Prostate gland (tissue), 2 donors: ENCODE data around the gene JMJD8. TPM values are rescaled to one million over a fixed set of nuclear protein-coding genes. Genes with fewer than 3 reads are reported as not detected.

Source experiments
- DNase-seq: peaks from one replicate; pipeline ENCODE4 v3.0.0-alpha.2; 2019; ENCODE audit warnings: low spot score
- H3K27ac ChIP-seq, 2 donors: fragments of 200-600 bp; sonication (generic); 2 replicates each; pipeline ENCODE4 v1.5.1; 2017 to 2019
- H3K27me3 ChIP-seq: fragments of 200-600 bp; sonication (generic); replicated peaks from 2 replicates; pipeline ENCODE4 v1.5.1; 2019; ENCODE audit not compliant: insufficient read depth
- H3K36me3 ChIP-seq, 2 donors: fragments of 200-600 bp; sonication (generic); 1 replicate in 1 of 2; 2 replicates in 1 of 2; pipeline versions ENCODE4 v1.5.1 to v1.8.1; 2017 to 2019
- H3K4me1 ChIP-seq: fragments of 200-600 bp; sonication (generic); replicated peaks from 2 replicates; pipeline ENCODE4 v1.5.1; 2019
- H3K4me3 ChIP-seq, 2 donors: fragments of 200-600 bp; sonication (generic); 2 replicates each; pipeline ENCODE4 v1.5.1; 2017 to 2019
- H3K9me3 ChIP-seq: fragments of 200-600 bp; sonication (generic); 2 replicates; pipeline ENCODE4 v1.5.1; 2017
- CTCF ChIP-seq, 4 experiments: fragments of 200-600 bp in 2 of 4; fragments of 450-650 bp in 2 of 4; sonication (generic) in 2 of 4; IDR thresholded peaks; 1 replicate in 3 of 4; 2 replicates in 1 of 4; pipeline ENCODE4 v1.5.1; 2016 to 2019; ENCODE audit warnings: antibody characterized with exemption in 4 of 4, mild to moderate bottlenecking in 2 of 4, moderate library complexity in 2 of 4
- POLR2A ChIP-seq: fragments of 450-650 bp; IDR thresholded peaks from one replicate; pipeline ENCODE4 v1.6.1; 2016; ENCODE audit warnings: antibody characterized with exemption, mild to moderate bottlenecking
- POLR2AphosphoS5 ChIP-seq: sonication (generic); formaldehyde crosslinking; IDR thresholded peaks from one replicate; pipeline ENCODE4 v1.6.1; 2017; ENCODE audit warnings: antibody characterized with exemption
- whole genome bisulfite sequencing: methylation state at CpG from one replicate; pipeline ENCODE4 v1.1.5; 2018; 5-methylcytosine and 5-hydroxymethylcytosine counted together
- intact Hi-C: fragments of 100-400 bp; cut with DNase I; formaldehyde crosslinking; loops from one replicate; pipeline ENCODE4 v1.14.2; 2022
- total RNA-seq, 2 donors: library from RNA; depleted of rRNA; stranded (reverse); fragments of >200 nt; gene quantifications; one replicate each; pipeline ENCODE4 v1.1.0, GENCODE V29; 2016

Gene JMJD8
- total RNA-seq, 2 donors from 2014 or later, result 121 to 132 TPM

- peaks cover 18% of the 10 kb centered on the region for H3K4me1 ChIP-seq
- DNase-seq, result peak; percentile 38
These were observed 35.9 kb downstream of the JMJD8 start for GRCh38 chr16:648071-648780.

GRCh38 chr16:647173-647902 is 36.8 kb downstream of the JMJD8 start:
- no peak for DNase-seq
- no peak overlapping the region for H3K4me3 ChIP-seq
- H3K27ac ChIP-seq, result peak overlapping the region in 1 of 2 donors; percentile 74
- H3K27me3 ChIP-seq, result no peaks in the 10 kb centered on the region
- TF ChIP-seq CTCF (IDR thresholded peaks at IDR 0.05), result no peak
- no peak for TF ChIP-seq POLR2AphosphoS5
- no peak for TF ChIP-seq POLR2A
- 81% methylated on average over 19 of the region's 25 CpGs for WGBS
- H3K4me1 ChIP-seq, result peaks cover 24% of the 10 kb centered on the region
- intact Hi-C loops, result no loop called here
- H3K36me3 ChIP-seq, result no peaks in the 10 kb centered on the region
- no peaks in the 10 kb centered on the region for H3K9me3 ChIP-seq

More at GRCh38 chr16:648071-648780, 35.9 kb downstream of the JMJD8 start:
- WGBS, result 22% methylated on average over 24 of the region's 24 CpGs
- Histone ChIP-seq H3K27ac (peak overlapping the region; percentile 74 to 89), H3K27me3 (no peaks in the 10 kb centered on the region), H3K9me3 (no peaks in the 10 kb centered on the region), H3K36me3 (no peaks in the 10 kb centered on the region), H3K4me3 (peak overlapping the region; percentile 52 to 77)
- intact Hi-C loops, result no loop called here
- TF ChIP-seq CTCF (IDR thresholded peaks at IDR 0.05) (peak in 2 of 4 experiments; percentile 47 to 48), POLR2AphosphoS5 (no peak), POLR2A (no peak)

- H3K4me3 ChIP-seq, result no peak overlapping the region
- no peaks in the 10 kb centered on the region for H3K36me3 ChIP-seq
- TF ChIP-seq POLR2A, result no peak
- intact Hi-C loops, result no loop called here
- H3K4me1 ChIP-seq, result peaks cover 24% of the 10 kb centered on the region
- no peak for DNase-seq
- WGBS, result 82% methylated on average over 13 of the region's 22 CpGs
- no peak overlapping the region for H3K27ac ChIP-seq
- no peaks in the 10 kb centered on the region for H3K27me3 ChIP-seq
- H3K9me3 ChIP-seq, result no peaks in the 10 kb centered on the region
These were observed 37.4 kb downstream of the JMJD8 start for GRCh38 chr16:646679-647172.

GRCh38 chr16:645852-646678 is 38.1 kb downstream of the JMJD8 start:
- Histone ChIP-seq H3K4me3 (no peak overlapping the region), H3K36me3 (no peaks in the 10 kb centered on the region), H3K27me3 (no peaks in the 10 kb centered on the region), H3K27ac (no peak overlapping the region), H3K4me1 (peaks cover 24% of the 10 kb centered on the region), H3K9me3 (no peaks in the 10 kb centered on the region)
- no peak for TF ChIP-seq POLR2A
- TF ChIP-seq POLR2AphosphoS5, result no peak
- no peak for TF ChIP-seq CTCF (IDR thresholded peaks at IDR 0.05)
- intact Hi-C loops, result no loop called here
- 75% methylated on average over 31 of the region's 32 CpGs for WGBS
- DNase-seq, result no peak

GRCh38 chr16:644556-644955 is 39.6 kb downstream of the JMJD8 start:
- H3K4me1 ChIP-seq, result peaks cover 19% of the 10 kb centered on the region
- no peaks in the 10 kb centered on the region for H3K9me3 ChIP-seq
- no peaks in the 10 kb centered on the region for H3K36me3 ChIP-seq
- H3K27ac ChIP-seq, result no peak overlapping the region
- H3K4me3 ChIP-seq, result no peak overlapping the region
- no peaks in the 10 kb centered on the region for H3K27me3 ChIP-seq
- no peak for DNase-seq
- 93% methylated on average over 12 of the region's 12 CpGs for WGBS
- intact Hi-C loops, result no loop called here
- TF ChIP-seq CTCF (IDR thresholded peaks at IDR 0.05), result no peak
- no peak for TF ChIP-seq POLR2A
- no peak for TF ChIP-seq POLR2AphosphoS5
